Skeletal muscle cell (primary cell): Measurements from ENCODE around the gene TMC7.

Experiments used
- DNase-seq: peaks from one replicate; pipeline ENCODE4 v3.0.0-alpha.2; 2010; ENCODE audit warnings: low read depth
- H3K4me3 ChIP-seq: 2 replicates; pipeline ENCODE4 v1.5.1; 2011; ENCODE audit warnings: low read depth, mild to moderate bottlenecking, control low read depth, low read length, moderate library complexity

Gene TMC7

GRCh38 chr16:19084139-19084538, 100.4 kb downstream of the TMC7 start:
- no peak for DNase-seq
- no peak overlapping the region for H3K4me3 ChIP-seq

DNA sequence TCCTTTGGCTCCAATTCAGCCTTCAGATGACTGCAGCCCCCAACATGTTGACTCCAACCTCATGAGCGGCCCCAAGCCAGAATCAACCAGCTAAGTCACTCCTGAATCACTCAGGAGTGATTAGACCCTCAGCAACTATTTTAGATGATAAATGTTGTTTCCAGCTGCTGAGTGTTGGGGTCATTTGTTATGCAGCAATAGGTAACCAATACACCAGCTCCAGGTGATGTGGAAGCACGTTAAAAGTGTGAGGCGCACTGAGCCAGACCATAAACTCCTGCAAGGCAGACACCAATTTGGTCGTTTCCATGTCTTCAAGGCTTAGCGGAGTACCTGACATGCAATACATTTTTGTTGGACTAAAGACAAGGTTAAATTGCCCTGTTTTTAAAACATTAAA, 101.1 kb downstream of the TMC7 start:
- H3K4me3 ChIP-seq, result no peak overlapping the region
- DNase-seq, result no peak

- H3K4me3 ChIP-seq, result no peak overlapping the region
- DNase-seq, result no peak
These were observed 102.0 kb downstream of the TMC7 start for GRCh38 chr16:19085679-19086200.

DNA sequence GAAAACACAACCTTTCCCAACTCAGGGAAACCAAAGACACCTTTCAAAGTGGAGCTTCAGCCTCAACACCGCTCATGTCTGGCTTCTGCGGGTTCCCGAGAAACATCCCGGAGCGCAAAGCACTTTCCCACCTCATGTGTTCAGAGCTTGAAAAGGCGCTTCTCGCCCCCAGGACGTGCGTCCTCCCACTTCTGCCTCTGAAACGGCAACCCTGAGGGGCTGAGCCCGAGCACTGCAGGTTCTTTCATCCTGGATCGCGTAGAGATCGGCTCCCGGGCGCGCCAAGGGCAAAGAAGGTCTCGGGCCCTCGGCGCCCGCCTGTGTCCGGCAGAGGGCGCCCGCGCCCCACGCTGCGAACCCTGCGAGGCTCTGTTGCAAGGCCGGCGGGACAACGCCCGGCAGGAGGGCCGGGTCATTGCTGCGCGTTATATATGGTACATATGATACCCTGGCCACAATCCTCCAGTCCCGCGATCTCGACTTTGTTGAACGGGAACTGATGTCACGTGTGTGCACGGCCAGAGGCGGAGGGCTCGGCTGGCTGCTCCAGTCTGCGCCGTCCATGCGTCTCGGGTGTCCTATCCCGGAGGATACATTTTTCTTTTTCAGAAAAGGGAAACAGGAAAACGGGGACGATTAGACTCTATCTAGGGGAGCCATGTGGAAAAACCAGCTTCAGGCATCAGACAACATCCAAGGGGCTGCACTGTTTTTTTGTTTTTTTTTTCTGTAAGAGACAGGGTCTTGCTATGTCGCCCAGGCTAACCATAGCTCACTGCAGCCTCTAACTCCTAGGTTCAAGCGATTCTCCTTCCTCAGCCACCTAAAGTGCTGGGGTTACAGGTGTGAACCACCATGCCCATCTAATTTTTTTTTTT, 102.8 kb downstream of the TMC7 start:
- DNase-seq, result peak; percentile 73
- H3K4me3 ChIP-seq, result peak overlapping the region; percentile 42

GRCh38 chr16:19088341-19088916, 104.7 kb downstream of the TMC7 start:
- H3K4me3 ChIP-seq, result no peak overlapping the region
- no peak for DNase-seq

GRCh38 chr16:19089410-19089955, 105.7 kb downstream of the TMC7 start:
- H3K4me3 ChIP-seq, result no peak overlapping the region
- DNase-seq, result no peak

- DNase-seq, result no peak
- H3K4me3 ChIP-seq, result no peak overlapping the region
These were observed 107.2 kb downstream of the TMC7 start for GRCh38 chr16:19090916-19091315.

GRCh38 chr16:19092653-19093410, 109.1 kb downstream of the TMC7 start:
- no peak overlapping the region for H3K4me3 ChIP-seq
- no peak for DNase-seq

- no peak for DNase-seq
These were observed 110.2 kb downstream of the TMC7 start for GRCh38 chr16:19093631-19094541.

GRCh38 chr16:19094542-19095365, 111.0 kb downstream of the TMC7 start:
- no peak overlapping the region for H3K4me3 ChIP-seq
- no peak for DNase-seq

More at GRCh38 chr16:19093631-19094541, 110.2 kb downstream of the TMC7 start:
- no peak overlapping the region for H3K4me3 ChIP-seq

GRCh38 chr16:19095654-19096053, 111.9 kb downstream of the TMC7 start:
- no peak overlapping the region for H3K4me3 ChIP-seq
- no peak for DNase-seq

DNA sequence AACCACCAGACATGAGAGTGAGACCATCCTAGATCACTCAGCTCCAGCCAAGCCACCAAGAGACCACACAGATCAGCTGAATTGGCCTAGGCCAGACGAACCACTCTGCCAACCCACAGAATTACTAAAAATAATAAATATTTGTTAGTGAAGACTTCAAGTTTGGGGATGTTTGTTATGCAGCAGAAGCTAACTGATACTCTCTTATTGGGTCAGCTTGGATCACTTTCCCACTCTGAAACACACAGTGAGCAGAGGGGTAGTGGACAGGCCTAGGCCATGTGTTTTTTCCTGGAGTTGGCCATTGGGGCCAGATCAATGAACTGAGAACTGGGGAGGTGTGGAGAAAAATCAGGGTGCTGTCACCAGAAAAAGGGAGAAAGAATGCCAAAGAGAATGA, 114.4 kb downstream of the TMC7 start:
- no peak overlapping the region for H3K4me3 ChIP-seq
- no peak for DNase-seq

DNA sequence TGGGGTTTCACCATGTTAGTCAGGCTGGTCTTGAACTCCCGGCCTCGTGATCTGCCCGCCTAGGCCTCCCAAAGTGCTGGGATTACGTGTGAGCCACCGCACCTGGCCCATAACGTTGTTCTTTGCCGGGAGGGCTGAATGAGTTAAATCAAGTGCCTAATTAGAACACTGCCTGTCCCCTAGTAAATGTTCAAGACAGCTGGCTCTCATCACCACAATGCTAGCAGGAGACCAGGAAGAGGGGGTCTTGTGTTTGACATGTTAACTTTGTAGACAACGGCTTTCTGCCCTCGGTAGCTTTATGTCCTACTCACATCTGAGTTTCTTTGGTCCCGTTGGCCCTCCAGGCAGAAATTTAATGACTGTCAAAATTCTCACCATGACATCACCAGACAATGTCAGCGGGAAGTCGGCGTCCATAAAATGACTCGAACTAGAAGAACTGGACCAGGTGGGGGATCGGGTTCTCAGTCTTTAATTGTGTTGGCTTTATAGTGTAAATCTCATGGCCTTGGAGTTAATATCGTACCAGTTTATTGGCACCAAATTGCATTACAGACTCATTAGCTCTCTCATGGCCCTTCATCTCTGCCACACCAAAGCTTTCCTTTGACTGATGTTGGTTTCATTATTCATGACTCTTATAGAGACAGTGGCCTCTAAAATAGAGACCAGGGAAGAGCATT, 118.6 kb downstream of the TMC7 start:
- no peak for DNase-seq
- H3K4me3 ChIP-seq, result no peak overlapping the region

GRCh38 chr16:19104607-19105006, 120.9 kb downstream of the TMC7 start:
- DNase-seq, result no peak

GRCh38 chr16:19105131-19105530, 121.4 kb downstream of the TMC7 start:
- H3K4me3 ChIP-seq, result no peak overlapping the region
- DNase-seq, result no peak

More at GRCh38 chr16:19104607-19105006, 120.9 kb downstream of the TMC7 start:
- no peak overlapping the region for H3K4me3 ChIP-seq

DNA sequence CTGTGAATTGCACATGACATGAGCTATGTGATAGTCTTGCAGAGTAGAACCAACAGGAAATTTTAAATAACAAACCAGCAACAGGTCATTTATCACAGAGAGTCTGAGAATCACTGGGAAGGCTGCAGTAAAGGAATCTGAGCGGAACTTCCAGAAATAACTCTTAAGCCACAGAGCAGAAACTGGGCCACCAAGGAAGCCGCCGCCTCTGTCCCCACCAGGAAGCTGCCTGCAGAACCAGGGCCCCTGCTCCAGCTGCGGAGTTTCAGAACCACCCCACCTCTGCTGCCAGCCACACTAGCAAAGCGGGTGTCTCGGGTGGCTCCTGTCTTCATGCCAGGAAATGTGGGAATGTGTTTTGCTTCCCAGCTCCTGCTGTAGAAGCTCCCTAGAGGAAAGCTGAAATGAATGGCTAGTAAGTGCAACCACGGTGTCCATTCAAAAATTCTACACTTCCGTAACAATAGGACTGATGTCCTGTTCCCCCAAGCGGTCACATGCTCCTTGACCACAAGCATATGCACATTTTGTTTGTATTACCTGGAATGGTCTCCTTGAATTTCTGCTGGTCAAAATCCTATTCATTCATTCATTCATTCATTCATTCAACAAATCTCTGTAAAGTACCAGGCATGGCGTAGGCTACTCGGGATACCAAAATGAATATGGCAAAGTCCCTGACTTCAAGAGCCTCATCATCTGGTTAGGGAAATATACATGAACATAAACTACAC, 122.3 kb downstream of the TMC7 start:
- H3K4me3 ChIP-seq, result no peak overlapping the region
- no peak for DNase-seq

GRCh38 chr16:19106625-19107020, 122.9 kb downstream of the TMC7 start:
- DNase-seq, result no peak
- H3K4me3 ChIP-seq, result no peak overlapping the region
